Measurements from ENCODE around the gene HIGD1B.

HIGD1B gene

GRCh38 chr17:44840274-44840673 is 7.4 kb upstream of the HIGD1B start:
- DNase-seq, result no peak

GRCh38 chr17:44840936-44841335 is 6.7 kb upstream of the HIGD1B start:
- DNase-seq, result no peak

GRCh38 chr17:44842748-44843147 is 4.9 kb upstream of the HIGD1B start:
- no peak for DNase-seq

DNA sequence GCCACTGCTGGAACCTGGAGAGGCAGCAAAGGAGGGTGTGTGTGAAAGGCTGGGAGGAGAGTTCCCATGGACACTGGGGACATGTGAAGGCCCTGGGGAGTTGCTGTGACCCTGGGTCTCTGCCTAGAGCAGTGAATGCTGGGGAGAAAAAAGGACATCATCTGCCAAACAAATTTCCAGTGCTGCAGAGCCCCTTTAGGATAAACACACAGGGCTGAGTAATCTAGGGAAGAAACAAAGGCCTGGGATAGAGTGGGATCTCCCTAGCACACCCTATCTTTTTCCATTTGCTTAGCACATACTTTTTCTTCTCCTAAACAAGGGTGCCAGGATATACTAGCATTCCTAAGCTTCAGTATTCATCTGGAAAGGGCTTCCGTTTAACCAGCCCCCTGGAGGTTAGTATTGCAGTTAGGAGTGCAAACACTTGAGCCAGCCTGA is 3.3 kb upstream of the HIGD1B start:
- no peak for DNase-seq

GRCh38 chr17:44846206-44846605 is 1.5 kb upstream of the HIGD1B start:
- DNase-seq, result no peak

DNA sequence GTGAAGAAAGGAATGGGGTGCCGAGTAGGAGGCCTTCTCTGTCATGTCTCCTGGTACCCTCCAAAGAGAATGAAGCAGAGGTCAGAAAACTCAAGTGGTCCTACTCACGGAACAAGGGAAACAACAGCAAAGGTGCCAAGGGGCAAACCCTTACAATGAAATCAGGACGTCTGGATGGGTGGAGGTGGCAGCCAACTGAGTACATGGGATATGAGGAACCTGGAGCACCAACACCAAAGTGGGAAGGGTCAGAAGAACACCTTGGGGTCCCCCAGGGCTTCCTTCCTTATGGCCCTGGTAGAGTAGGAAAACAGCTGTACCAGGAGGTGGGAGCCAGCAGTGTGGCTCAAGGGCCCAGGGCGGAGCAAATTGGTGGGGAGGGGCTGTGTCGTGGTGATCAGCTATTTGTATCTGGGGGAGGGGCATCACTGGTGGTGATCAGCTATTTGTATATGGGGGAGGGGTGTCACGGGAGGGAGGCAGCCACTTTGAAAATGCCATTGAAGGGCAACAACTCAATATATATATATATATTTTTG is 643 bp downstream of the HIGD1B start:
- no peak for DNase-seq

DNA sequence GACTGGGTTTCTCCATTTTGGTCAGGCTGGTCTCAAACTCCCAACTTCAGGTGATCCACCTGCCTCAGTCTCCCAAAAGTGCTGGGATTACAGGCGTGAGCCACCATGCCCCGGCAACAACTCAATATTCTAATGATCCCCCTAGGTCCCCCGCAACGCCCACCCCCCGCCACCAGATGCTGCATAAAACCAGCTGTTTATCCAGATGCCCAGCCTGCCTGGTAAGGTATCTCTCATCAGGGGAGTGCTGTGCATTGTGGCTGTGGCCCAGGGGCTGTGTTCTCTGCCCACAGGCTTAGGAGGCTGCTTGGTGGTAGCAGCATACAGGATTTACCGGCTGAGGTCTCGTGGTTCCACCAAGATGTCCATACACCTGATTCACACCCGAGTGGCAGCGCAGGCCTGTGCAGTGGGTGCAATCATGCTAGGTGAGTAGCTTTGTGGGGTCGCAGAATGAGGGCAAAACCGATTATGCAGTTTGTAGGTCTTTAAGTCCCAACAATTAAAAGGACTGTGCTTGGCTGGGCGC is 1.3 kb downstream of the HIGD1B start:
- no peak for DNase-seq

- DNase-seq, result no peak
Measured at GRCh38 chr17:44850025-44850424, 2.3 kb downstream of the HIGD1B start.

GRCh38 chr17:44850612-44851011 is 2.9 kb downstream of the HIGD1B start:
- DNase-seq, result no peak

DNA sequence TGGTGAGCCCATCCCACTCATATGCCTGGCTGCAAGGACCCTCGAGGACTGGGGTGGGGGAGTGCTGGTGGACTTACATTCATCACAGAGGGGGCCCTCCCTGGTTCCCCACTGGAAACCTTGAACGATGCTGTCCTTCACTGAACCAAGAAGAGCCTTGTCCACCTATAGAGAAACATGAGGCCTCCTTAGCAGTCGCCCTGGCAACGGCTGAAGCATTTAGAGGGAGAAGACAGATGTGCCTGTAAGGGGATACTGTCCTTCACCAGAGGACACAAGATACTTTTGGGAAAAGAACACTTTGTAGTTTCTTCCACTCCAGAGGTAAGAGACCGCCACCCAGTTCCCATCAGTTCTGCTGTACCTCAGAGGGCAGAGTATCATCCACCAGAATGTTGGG is 6.5 kb downstream of the HIGD1B start:
- DNase-seq, result no peak

GRCh38 chr17:44859701-44860100 is 12.0 kb downstream of the HIGD1B start:
- no peak for DNase-seq

- no peak for DNase-seq
Measured at GRCh38 chr17:44862278-44862914, 14.7 kb downstream of the HIGD1B start.

GRCh38 chr17:44863061-44863918 is 15.6 kb downstream of the HIGD1B start:
- DNase-seq, result no peak

GRCh38 chr17:44864831-44865230 is 17.1 kb downstream of the HIGD1B start:
- DNase-seq, result no peak

DNA sequence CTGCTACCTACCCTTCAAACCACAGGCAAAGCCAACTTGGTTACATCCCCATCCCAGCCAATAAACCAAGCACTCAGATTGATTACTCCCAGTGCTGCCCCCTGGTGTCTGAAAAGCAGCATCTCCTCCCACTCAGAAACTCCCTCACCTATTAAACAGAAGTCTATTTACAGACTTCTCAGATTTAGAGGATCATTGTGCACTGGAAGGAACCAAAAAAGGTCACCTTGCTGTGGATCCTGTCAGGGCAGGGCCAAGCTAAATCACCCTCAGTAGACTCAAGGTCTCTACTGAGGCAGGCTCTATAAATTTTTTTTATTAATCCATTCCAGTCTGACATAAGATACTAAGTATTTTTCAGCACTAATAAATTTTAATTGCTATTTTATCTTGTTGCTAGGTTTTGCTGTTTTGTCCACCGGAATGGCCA is 17.6 kb downstream of the HIGD1B start:
- peak; percentile 68 for DNase-seq

GRCh38 chr17:44865931-44866330 is 18.2 kb downstream of the HIGD1B start:
- DNase-seq, result no peak

DNA sequence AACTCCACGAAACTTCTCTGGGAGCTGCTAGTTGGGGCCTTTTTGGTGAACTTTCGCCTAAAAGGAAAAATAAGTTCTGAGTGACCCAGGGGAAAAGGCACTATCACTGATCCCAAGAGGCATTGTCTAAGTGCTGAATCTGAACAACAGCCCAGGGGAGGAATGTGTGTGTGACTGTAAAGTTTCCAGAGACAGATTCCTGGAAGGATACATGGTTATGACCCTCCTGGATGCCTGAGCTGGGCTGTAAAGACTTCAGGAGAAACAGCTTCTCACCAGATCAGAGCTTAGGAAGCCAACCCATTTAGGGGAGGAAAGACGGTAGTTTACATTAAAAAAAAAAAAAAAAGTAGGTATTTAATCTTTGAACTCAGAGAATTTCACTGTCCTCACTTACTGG is 20.2 kb downstream of the HIGD1B start:
- no peak for DNase-seq

DNA sequence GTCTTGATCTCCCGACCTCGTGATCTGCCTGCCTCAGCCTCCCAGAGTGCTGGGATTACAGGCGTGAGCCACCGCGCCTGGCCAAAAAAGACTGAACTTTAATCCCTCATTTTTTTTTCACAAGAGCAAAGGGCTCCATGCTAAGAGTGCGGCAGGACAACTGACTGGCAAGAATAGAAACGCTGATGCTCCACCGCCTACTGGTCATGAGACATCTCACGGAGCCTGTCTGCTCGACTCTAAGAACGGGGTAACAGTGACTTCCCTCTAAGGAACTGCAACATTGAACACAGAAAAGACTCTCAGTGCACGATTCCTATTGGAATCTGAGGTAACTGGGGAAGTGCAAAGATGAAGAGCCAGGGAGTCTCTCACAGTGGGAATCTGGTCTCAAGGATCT is 23.9 kb downstream of the HIGD1B start:
- DNase-seq, result no peak

- no peak for DNase-seq
Measured at GRCh38 chr17:44872131-44872768, 24.6 kb downstream of the HIGD1B start.

GRCh38 chr17:44875761-44876160 is 28.1 kb downstream of the HIGD1B start:
- DNase-seq, result no peak

DNA sequence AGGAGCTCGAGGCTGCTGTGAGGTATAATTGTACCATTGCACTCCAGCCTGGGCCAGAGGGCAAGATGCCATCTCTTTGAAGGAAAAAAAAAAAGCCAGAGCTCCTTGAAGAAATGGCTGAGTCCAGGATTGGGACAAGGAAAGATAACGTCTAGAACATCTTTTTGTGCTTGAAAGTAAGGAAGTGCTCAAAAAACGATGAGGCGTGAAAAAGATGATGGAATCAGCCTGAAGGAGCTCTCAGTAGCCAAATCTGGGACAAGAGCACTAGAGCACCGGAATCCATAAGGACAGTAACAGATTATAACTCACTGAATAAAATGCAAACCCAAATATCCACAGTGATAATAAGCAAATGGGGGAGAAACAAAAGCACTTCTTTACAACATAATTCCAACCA is 29.4 kb downstream of the HIGD1B start:
- no peak for DNase-seq

DNA sequence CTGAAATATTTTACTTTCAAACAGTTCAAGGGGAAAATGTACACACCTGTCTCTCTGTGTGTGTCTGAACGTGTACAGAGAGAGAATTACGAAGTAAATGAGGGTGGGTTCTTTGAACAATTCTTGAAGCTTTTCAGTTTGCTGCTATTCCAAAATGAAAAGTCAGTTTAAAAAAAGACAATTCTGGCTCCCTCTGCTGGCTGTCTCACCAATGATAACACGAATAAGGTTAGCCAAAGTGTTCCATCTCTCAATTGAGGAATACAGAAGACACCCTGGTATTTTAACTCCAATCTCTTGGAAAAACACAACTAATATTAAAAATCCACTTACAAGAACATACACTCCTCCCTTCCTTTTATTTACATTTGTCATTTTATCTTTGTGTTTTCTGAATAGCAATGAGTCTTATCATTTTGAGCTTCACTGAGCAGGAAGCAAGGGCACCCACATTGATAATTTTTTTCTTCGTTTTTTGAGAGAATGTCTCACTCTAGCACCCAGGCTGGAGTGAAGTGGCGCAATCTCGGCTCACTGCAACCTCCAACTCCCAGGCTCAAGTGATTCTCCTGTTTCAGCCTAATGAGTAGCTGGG is 31.0 kb downstream of the HIGD1B start:
- DNase-seq, result peak; percentile 18

DNA sequence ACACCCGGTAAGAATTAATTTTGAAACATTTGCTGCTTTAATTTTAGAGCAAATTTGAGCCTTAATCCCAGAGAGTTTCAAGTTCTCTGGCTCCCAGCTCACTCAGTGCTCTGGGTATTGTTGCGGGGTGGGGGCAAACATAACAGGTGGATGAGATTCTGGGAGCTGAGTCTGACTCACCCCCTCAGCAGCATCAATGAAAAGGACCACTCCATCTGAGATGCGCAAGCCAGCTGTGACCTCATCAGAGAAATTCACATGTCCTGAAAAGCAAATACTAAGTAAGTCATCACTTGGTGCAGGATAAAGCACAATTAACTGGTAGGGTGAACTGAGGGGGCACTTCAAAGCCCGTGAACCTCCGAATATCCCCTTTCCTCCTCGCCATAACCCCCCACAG is 31.7 kb downstream of the HIGD1B start:
- DNase-seq, result no peak

All from activated gamma-delta T cell treated with Interleukin-2 at 50 U/mL for 16 hours (primary cell).